Panc1 (cell line): ENCODE results near the gene SHLD1.

Experiments
- CTCF ChIP-seq: fragments of 450-650 bp; IDR thresholded peaks from 2 replicates; pipeline ENCODE4 v1.5.1; 2017; ENCODE audit warnings: mild to moderate bottlenecking
- SIN3A ChIP-seq: IDR thresholded peaks from 2 replicates; pipeline ENCODE4 v1.6.1; 2012; ENCODE audit warnings: low read depth, mild to moderate bottlenecking, low read length, moderate library complexity, borderline replicate concordance; ENCODE audit not compliant: insufficient read depth
- TF ChIP-seq, protein P1 (sequence below), 2 experiments: IDR thresholded peaks; 2 replicates each; pipeline ENCODE4 v1.6.1; 2011 to 2012; ENCODE audit warnings: low read depth in 2 of 2, control low read depth in 1 of 2, low read length in 1 of 2, mild to moderate bottlenecking in 1 of 2, moderate library complexity in 1 of 2; ENCODE audit not compliant: insufficient read depth in 1 of 2

DNA sequence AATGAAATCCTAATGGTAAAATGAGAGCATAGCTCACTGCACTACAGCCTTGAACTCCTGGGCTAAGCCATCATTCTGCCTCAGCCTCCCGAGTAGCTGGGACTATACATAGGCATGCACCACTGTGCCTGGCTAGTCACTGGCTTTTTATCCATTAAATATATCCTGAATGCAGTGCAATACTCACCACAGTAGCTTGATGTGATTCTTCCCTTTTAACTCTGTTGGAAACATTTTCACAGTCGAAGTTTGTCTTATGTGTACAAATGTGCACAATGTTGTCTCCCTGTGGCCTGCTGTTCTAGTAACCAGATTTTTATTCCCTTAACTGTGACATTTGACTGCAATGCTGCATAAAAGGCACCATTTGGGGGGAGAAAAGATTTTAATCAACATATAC, 143.4 kb downstream of the SHLD1 start:
- no peak for TF ChIP-seq CTCF
- TF ChIP-seq, protein P1, sequence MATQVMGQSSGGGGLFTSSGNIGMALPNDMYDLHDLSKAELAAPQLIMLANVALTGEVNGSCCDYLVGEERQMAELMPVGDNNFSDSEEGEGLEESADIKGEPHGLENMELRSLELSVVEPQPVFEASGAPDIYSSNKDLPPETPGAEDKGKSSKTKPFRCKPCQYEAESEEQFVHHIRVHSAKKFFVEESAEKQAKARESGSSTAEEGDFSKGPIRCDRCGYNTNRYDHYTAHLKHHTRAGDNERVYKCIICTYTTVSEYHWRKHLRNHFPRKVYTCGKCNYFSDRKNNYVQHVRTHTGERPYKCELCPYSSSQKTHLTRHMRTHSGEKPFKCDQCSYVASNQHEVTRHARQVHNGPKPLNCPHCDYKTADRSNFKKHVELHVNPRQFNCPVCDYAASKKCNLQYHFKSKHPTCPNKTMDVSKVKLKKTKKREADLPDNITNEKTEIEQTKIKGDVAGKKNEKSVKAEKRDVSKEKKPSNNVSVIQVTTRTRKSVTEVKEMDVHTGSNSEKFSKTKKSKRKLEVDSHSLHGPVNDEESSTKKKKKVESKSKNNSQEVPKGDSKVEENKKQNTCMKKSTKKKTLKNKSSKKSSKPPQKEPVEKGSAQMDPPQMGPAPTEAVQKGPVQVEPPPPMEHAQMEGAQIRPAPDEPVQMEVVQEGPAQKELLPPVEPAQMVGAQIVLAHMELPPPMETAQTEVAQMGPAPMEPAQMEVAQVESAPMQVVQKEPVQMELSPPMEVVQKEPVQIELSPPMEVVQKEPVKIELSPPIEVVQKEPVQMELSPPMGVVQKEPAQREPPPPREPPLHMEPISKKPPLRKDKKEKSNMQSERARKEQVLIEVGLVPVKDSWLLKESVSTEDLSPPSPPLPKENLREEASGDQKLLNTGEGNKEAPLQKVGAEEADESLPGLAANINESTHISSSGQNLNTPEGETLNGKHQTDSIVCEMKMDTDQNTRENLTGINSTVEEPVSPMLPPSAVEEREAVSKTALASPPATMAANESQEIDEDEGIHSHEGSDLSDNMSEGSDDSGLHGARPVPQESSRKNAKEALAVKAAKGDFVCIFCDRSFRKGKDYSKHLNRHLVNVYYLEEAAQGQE (IDR thresholded peaks at IDR 0.05; ENCODE audit: insufficient read depth in 1 of 2, low read depth in 2 of 2, low read length in 1 of 2) = no peak
- no peak for TF ChIP-seq SIN3A
